ENCODE results near the gene LMLN. TPM values are rescaled to one million over a fixed set of nuclear protein-coding genes. Genes with fewer than 3 reads are reported as not detected.

LMLN gene
- total and polyA plus RNA-seq, 9 donors, result 2.3 to 4.0 (median 3.0) TPM

DNA sequence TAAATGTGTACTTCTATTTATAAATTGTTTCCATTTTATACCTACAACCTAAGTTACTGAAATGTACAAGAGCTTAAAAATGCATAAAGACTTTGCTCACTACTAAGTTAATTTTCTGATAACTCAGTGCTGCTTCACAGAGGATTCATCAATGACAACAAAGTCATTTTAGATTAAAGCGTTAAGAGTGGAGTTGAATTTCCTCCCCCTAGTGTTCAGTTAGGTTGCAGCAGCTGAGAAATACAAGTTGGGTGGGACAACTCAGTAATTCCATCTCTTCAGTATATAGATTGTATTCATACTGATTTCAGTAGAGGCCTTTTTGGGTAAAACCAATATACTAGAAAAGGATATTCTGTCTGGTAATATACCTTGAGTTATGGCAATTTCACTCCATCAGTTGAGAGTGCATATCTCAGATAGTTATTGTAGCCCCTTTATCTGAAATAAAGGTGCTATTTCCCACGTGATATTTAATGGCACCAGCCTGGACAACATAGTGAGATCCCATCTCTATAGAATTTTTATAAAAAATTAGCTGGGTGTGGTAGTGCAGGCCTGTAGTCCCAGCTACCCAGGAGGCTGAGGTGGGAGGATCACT is 17.0 kb upstream of the LMLN start:
- H3K4me1 ChIP-seq (ENCODE audit: control insufficient read depth, insufficient read depth, low read length), result no peaks in the 10 kb centered on the region
- H3K27ac ChIP-seq (ENCODE audit: low read length), result no peak overlapping the region
- WGBS (ENCODE audit: insufficient coverage), result no CpG with 5 or more reads among the region's 2 CpGs
- H3K27me3 ChIP-seq (ENCODE audit: control insufficient read depth, insufficient read depth, low read length), result no peaks in the 10 kb centered on the region
- no peaks in the 10 kb centered on the region for H3K36me3 ChIP-seq (ENCODE audit: control insufficient read depth, insufficient read depth, low read length)
- H3K4me3 ChIP-seq (ENCODE audit: low read length), result no peak overlapping the region
- no peaks in the 10 kb centered on the region for H3K9me3 ChIP-seq (replicated peaks; ENCODE audit: control insufficient read depth, low read depth, low read length)
- DNase-seq, result peak; percentile 46

DNA sequence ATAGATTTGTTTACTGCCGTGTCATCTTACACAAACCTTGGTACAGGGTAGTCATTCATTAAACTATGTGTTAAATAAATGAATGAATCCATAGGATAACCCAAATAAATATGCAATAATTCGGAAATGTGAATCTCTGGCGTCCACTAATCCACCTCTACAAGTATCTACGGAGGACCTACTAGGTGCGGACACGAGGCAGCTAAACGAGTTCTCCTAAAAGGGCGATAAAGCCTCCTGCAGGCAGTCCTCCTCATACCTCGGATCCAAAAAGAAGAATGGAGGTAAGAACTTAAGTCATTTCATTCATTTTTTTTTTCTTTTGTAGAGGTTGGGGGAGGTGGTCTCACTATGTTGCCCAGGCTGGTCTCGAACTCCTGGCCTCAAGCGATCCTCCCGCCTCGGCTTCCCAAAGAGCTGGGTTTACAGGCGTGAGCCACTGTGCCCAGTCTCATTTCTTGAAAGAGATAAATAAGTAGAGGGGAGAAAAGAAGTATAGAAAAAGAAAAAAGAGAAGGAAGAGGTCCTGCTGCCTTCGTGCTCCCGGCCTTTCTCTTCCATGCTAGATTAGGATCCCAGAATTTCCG is 10.7 kb upstream of the LMLN start:
- WGBS (ENCODE audit: insufficient coverage), result no CpG with 5 or more reads among the region's 17 CpGs
- peak overlapping the region; percentile 84 for H3K4me3 ChIP-seq (ENCODE audit: low read length)
- peaks cover 32% of the 10 kb centered on the region for H3K36me3 ChIP-seq (ENCODE audit: control insufficient read depth, insufficient read depth, low read length)
- no peak for DNase-seq
- peak overlapping the region; percentile 89 for H3K27ac ChIP-seq (ENCODE audit: low read length)
- H3K27me3 ChIP-seq (ENCODE audit: control insufficient read depth, insufficient read depth, low read length), result no peaks in the 10 kb centered on the region
- H3K9me3 ChIP-seq (replicated peaks; ENCODE audit: control insufficient read depth, low read depth, low read length), result no peaks in the 10 kb centered on the region
- H3K4me1 ChIP-seq (ENCODE audit: control insufficient read depth, insufficient read depth, low read length), result peaks cover 19% of the 10 kb centered on the region

DNA sequence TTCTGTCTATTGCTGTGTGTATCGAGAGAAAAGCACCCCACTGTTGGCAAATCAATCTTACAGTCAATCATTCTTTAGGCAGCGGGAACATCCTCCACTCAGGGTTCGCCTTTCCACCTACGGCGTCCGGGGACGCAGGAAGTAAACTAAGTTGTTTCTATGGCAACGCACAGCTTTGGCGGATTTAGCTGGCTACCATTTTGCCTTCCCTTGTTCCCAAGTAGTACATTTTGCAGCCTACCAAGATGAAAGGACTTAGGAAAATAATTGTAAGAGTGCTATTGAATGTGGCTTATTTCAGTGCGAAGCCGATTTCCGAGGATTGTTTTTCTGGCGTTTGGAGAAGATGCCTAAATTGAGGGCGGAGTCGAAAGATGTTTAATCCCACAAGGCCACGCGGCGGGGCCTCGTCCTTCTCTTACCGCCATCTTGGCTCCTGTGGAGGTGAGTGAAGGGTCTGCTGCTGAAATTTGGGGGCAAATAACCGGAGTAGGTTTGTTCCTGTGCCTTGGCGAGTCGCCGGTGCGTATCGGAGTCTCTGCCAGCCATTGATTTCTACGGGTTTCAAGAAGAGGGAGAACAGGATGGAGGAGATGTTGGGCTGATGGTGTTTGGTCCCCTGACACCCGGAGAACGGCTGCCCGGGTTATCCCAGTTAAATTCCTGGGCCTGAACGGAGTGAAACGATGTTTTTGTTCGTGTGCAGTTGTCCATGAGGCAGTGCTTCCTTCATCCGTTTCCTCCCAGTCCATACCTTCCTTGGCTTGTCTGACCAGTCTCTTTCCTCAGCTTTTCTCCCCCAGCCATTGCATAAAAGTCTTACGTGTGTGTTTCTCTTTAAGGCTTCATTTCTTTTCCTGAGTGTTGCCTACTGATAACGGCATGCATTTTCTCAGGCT is 10.0 kb upstream of the LMLN start, which contains the start of gene RPL35A:
RPL35A (plus strand) TSS at position 413 of the 899 bp plus-strand sequence. CDS start 778 bp downstream, outside the sequence.
- peaks cover 19% of the 10 kb centered on the region for H3K4me1 ChIP-seq (ENCODE audit: control insufficient read depth, insufficient read depth, low read length)
- no peaks in the 10 kb centered on the region for H3K9me3 ChIP-seq (replicated peaks; ENCODE audit: control insufficient read depth, low read depth, low read length)
- peak within 1 kb of the TSS; percentile 89 for H3K27ac ChIP-seq (ENCODE audit: low read length)
- no peaks in the 10 kb centered on the region for H3K27me3 ChIP-seq (ENCODE audit: control insufficient read depth, insufficient read depth, low read length)
- DNase-seq, result peak; percentile 97
- peak within 1 kb of the TSS; percentile 84 for H3K4me3 ChIP-seq (ENCODE audit: low read length)
- WGBS (ENCODE audit: insufficient coverage), result 0% methylated on average over 25 of the region's 36 CpGs
- H3K36me3 ChIP-seq (ENCODE audit: control insufficient read depth, insufficient read depth, low read length), result peaks cover 40% of the 10 kb centered on the region

DNA sequence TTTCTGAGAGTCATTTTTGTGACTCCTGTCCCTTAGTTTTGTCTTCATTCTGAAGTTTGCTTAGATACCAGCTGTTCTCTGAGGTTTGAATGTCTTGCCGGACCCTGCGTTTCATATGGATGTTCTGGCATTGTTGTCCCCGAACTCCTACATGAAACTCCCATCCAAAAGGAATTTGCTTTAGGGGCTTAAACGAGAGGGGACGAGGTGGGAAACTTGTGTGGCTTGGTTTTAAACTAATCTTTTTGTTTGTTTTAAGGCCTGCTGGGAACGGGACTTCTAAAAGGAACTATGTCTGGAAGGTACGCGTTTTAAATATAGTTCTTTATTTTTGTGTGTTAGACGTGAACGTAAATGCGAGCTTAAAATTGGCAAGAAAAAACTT is 9.3 kb upstream of the LMLN start:
- no peaks in the 10 kb centered on the region for H3K27me3 ChIP-seq (ENCODE audit: control insufficient read depth, insufficient read depth, low read length)
- peaks cover 19% of the 10 kb centered on the region for H3K4me1 ChIP-seq (ENCODE audit: control insufficient read depth, insufficient read depth, low read length)
- no peaks in the 10 kb centered on the region for H3K9me3 ChIP-seq (replicated peaks; ENCODE audit: control insufficient read depth, low read depth, low read length)
- DNase-seq, result no peak
- peak overlapping the region; percentile 84 for H3K4me3 ChIP-seq (ENCODE audit: low read length)
- H3K36me3 ChIP-seq (ENCODE audit: control insufficient read depth, insufficient read depth, low read length), result peaks cover 46% of the 10 kb centered on the region
- 0% methylated on average over 6 of the region's 11 CpGs for WGBS (ENCODE audit: insufficient coverage)
- peak overlapping the region; percentile 89 for H3K27ac ChIP-seq (ENCODE audit: low read length)

DNA sequence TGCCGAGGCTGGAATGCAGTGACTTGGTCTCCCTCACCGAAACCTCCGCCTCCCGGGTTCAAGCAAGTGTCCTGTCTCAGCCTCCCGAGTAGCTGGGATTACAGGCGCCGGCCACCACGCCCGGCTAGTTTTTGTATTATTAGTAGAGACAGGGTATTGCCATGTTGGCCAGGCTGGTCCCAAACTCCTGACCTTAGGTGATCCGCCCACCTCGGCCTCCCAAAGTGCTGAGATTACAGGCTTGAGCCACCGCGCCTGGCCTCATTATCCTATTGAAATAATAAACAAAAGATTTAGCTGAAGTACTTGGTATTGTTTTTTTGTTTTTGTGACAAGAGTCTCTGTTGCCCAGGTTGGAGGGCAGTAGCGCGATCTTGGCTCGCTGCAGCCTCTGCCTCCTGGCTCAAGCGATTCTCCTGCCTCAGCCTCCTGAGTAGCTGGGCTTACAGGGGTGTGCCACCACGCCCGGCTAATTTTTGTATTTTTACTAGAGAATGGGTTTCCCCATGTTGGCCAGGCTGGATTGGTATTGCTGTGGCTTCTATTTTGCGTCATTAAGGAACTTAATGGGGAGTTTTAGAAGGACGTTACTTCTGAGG is 8.5 kb upstream of the LMLN start:
- WGBS (ENCODE audit: insufficient coverage), result 90% methylated on average over 9 of the region's 21 CpGs
- Histone ChIP-seq H3K36me3 (ENCODE audit: control insufficient read depth, insufficient read depth, low read length) (peaks cover 54% of the 10 kb centered on the region), H3K4me1 (ENCODE audit: control insufficient read depth, insufficient read depth, low read length) (peaks cover 19% of the 10 kb centered on the region), H3K27me3 (ENCODE audit: control insufficient read depth, insufficient read depth, low read length) (no peaks in the 10 kb centered on the region), H3K27ac (ENCODE audit: low read length) (no peak overlapping the region), H3K4me3 (ENCODE audit: low read length) (peak overlapping the region; percentile 84), H3K9me3 (replicated peaks; ENCODE audit: control insufficient read depth, low read depth, low read length) (no peaks in the 10 kb centered on the region)
- DNase-seq, result no peak

DNA sequence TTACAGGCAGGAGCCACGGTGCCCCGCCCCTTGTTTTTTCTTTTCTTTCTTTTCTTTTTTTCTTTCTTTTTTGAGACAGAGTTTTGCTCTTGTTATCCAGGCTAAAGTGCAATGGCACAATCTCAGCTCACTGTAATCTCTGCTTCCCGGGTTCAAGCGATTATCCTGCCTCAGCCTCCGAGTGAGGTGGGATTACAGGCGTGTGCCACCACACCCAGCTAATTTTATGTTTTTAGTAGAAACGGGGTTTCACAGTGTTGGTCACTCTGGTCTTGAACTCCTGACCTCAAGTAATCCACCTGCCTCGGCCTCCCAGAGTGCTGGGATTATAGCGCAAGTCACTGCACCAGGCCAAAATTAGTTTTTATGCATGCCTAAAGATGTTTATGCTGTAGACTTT is 7.6 kb upstream of the LMLN start:
- H3K4me3 ChIP-seq (ENCODE audit: low read length), result no peak overlapping the region
- H3K36me3 ChIP-seq (ENCODE audit: control insufficient read depth, insufficient read depth, low read length), result peaks cover 63% of the 10 kb centered on the region
- WGBS (ENCODE audit: insufficient coverage), result 90% methylated on average over 7 of the region's 9 CpGs
- no peaks in the 10 kb centered on the region for H3K9me3 ChIP-seq (replicated peaks; ENCODE audit: control insufficient read depth, low read depth, low read length)
- no peak for DNase-seq
- peaks cover 19% of the 10 kb centered on the region for H3K4me1 ChIP-seq (ENCODE audit: control insufficient read depth, insufficient read depth, low read length)
- H3K27me3 ChIP-seq (ENCODE audit: control insufficient read depth, insufficient read depth, low read length), result no peaks in the 10 kb centered on the region
- H3K27ac ChIP-seq (ENCODE audit: low read length), result no peak overlapping the region

DNA sequence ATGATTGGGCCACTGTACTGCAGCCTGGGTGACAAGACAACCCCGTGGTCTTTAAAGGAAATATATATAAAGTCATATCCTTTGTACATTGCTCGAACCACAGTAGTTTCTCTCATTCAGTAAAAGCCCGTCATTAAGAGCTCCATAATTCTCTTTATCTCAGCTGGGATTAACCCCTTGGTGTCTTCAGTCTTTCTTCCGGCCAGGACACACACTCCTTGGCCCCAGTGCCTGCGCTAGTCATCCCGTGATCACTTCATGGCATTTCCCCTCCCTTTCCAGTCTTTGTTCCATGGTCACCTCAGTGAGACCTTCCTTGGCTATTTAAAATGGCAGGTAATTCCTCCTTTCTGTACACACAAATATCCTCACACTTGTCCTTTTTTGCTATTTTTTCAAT is 6.7 kb upstream of the LMLN start:
- Histone ChIP-seq H3K36me3 (ENCODE audit: control insufficient read depth, insufficient read depth, low read length) (peaks cover 63% of the 10 kb centered on the region), H3K27ac (ENCODE audit: low read length) (no peak overlapping the region), H3K4me3 (ENCODE audit: low read length) (no peak overlapping the region), H3K27me3 (ENCODE audit: control insufficient read depth, insufficient read depth, low read length) (no peaks in the 10 kb centered on the region), H3K9me3 (replicated peaks; ENCODE audit: control insufficient read depth, low read depth, low read length) (no peaks in the 10 kb centered on the region), H3K4me1 (ENCODE audit: control insufficient read depth, insufficient read depth, low read length) (peaks cover 19% of the 10 kb centered on the region)
- DNase-seq, result no peak
- WGBS (ENCODE audit: insufficient coverage), result 71% methylated on average over 5 of the region's 6 CpGs

DNA sequence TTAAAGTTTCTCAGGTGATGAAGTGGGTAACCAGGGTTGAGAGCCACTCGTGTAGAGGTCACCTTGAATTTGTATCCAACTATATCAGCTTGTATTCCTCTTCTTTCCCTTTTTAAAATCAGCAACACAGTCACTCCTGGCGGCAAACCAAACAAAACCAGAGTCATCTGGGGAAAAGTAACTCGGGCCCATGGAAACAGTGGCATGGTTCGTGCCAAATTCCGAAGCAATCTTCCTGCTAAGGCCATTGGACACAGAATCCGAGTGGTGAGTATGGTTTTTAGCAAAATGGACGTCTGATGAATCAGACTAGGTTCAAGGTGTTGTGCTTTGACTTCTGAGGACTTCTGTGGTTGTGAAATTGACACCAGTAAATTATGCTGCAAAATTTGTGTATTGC is 6.1 kb upstream of the LMLN start:
- no peaks in the 10 kb centered on the region for H3K9me3 ChIP-seq (replicated peaks; ENCODE audit: control insufficient read depth, low read depth, low read length)
- WGBS (ENCODE audit: insufficient coverage), result 75% methylated on average over 6 of the region's 7 CpGs
- no peaks in the 10 kb centered on the region for H3K27me3 ChIP-seq (ENCODE audit: control insufficient read depth, insufficient read depth, low read length)
- DNase-seq, result no peak
- H3K36me3 ChIP-seq (ENCODE audit: control insufficient read depth, insufficient read depth, low read length), result peaks cover 63% of the 10 kb centered on the region
- H3K4me3 ChIP-seq (ENCODE audit: low read length), result no peak overlapping the region
- peaks cover 19% of the 10 kb centered on the region for H3K4me1 ChIP-seq (ENCODE audit: control insufficient read depth, insufficient read depth, low read length)
- no peak overlapping the region for H3K27ac ChIP-seq (ENCODE audit: low read length)

DNA sequence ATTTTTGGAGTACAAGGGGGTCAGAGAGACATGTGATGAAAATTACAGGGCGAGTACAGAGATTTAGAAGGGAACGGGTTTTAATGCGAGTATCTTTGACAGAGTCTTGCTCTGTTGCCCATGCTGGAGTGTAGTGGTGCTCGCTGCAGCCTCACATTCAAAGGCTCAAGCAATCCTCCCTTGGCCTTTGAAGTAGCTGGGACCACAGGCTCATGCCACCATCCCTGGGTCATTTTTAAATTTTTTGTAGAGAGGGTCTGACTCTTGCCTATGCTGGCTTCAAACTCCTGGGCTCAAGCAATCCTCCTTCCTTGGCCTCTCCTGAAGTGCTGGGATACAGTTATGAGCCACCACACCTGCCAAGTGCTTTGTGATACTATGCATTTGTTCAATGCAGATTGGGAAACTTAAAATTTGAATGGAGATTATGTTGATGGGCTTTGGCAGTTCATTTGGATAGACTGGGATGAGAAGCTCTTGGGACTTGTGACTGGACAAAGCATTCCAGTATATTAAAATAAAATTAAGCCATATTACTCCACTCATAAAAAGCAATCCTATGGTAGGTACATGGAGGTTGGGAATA is 4.0 kb upstream of the LMLN start:
- no peak overlapping the region for H3K27ac ChIP-seq (ENCODE audit: low read length)
- no peak overlapping the region for H3K4me3 ChIP-seq (ENCODE audit: low read length)
- peaks cover 62% of the 10 kb centered on the region for H3K36me3 ChIP-seq (ENCODE audit: control insufficient read depth, insufficient read depth, low read length)
- no peaks in the 10 kb centered on the region for H3K9me3 ChIP-seq (replicated peaks; ENCODE audit: control insufficient read depth, low read depth, low read length)
- no peaks in the 10 kb centered on the region for H3K27me3 ChIP-seq (ENCODE audit: control insufficient read depth, insufficient read depth, low read length)
- no peak for DNase-seq
- peaks cover 26% of the 10 kb centered on the region for H3K4me1 ChIP-seq (ENCODE audit: control insufficient read depth, insufficient read depth, low read length)
- 89% methylated on average over 3 of the region's 4 CpGs for WGBS (ENCODE audit: insufficient coverage)

DNA sequence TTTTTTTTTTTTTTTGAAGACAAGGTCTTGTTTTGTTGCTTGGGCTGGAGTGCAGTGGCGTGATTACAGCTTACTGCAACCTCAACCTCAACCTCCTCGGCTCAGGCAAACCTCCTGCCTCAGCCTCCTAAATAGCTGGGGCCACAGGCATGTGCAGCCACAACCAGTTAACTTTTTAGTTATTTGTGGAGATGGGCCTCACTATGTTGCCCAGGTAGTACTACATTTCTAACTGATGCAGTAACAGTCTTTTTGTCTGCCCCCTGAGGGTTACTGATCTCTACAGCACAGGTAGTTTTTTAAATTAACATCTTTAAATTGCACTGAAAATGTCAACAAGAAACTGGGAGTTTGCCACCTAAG is 3.4 kb upstream of the LMLN start:
- Histone ChIP-seq H3K27me3 (ENCODE audit: control insufficient read depth, insufficient read depth, low read length) (no peaks in the 10 kb centered on the region), H3K9me3 (replicated peaks; ENCODE audit: control insufficient read depth, low read depth, low read length) (no peaks in the 10 kb centered on the region), H3K4me3 (ENCODE audit: low read length) (no peak overlapping the region), H3K36me3 (ENCODE audit: control insufficient read depth, insufficient read depth, low read length) (peaks cover 56% of the 10 kb centered on the region), H3K27ac (ENCODE audit: low read length) (no peak overlapping the region), H3K4me1 (ENCODE audit: control insufficient read depth, insufficient read depth, low read length) (peaks cover 20% of the 10 kb centered on the region)
- no peak for DNase-seq
- WGBS (ENCODE audit: insufficient coverage), result no CpG with 5 or more reads among the region's 2 CpGs
